C4-2B (cell line): Measurements from ENCODE around the gene C3.

Experiments used
- CTCF ChIP-seq: fragments of 450-650 bp; conservative IDR thresholded peaks from 2 replicates; pipeline ENCODE4 v1.5.1; 2017; ENCODE audit warnings: mild to moderate bottlenecking
- ZFX ChIP-seq: fragments of 450-650 bp; IDR thresholded peaks from 2 replicates; pipeline ENCODE4 v1.6.1; 2017

DNA sequence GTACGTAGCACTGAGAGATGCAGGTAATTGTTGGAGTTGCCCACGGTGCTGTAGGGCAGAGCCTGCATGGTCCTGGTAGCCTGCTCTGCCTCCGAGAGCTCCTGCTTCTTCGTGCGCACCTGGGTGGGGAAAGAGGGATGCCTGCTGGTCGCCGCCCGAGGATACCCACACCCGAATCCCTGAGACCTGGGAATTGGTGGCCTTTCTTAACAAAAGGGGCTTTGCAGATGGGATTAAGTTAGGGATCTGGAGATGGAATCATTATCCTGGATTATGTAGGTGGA is 9.4 kb downstream of the C3 start:
- TF ChIP-seq CTCF = no peak; the same call in 1 of the 2 replicates
- no peak for TF ChIP-seq ZFX
